Vagina (tissue), 2 donors: ENCODE results near the gene TRIM52. TPM values are rescaled to one million over a fixed set of nuclear protein-coding genes. Genes with fewer than 3 reads are reported as not detected.

ENCODE experiments used
- DNase-seq, 2 donors: peaks; one replicate each; pipeline ENCODE4 v3.0.0-alpha.2; 2017; ENCODE audit errors: extremely low spot score in 2 of 2
- H3K27ac ChIP-seq: fragments of 200-600 bp; sonication (generic); one replicate; pipeline ENCODE4 v1.5.1; 2019
- H3K27me3 ChIP-seq: fragments of 200-600 bp; sonication (generic); one replicate; pipeline ENCODE4 v1.5.1; 2019
- H3K36me3 ChIP-seq, 2 donors: fragments of 200-600 bp; sonication (generic); one replicate each; pipeline ENCODE4 v1.5.1; 2017 to 2019
- H3K4me1 ChIP-seq: fragments of 200-600 bp; sonication (generic); one replicate; pipeline ENCODE4 v1.5.1; 2019
- H3K4me3 ChIP-seq, 2 donors: fragments of 200-600 bp; sonication (generic); 1 replicate in 1 of 2; 2 replicates in 1 of 2; pipeline ENCODE4 v1.5.1; 2016 to 2019
- H3K9me3 ChIP-seq: fragments of 200-600 bp; sonication (generic); one replicate; pipeline ENCODE4 v1.5.1; 2019
- CTCF ChIP-seq, 3 experiments: fragments of 450-650 bp in 2 of 3; fragments of 200-600 bp in 1 of 3; sonication (generic) in 1 of 3; IDR thresholded peaks; one replicate each; pipeline ENCODE4 v1.5.1; 2017 to 2019; ENCODE audit warnings: antibody characterized with exemption in 3 of 3, mild to moderate bottlenecking in 2 of 3, moderate library complexity in 2 of 3
- POLR2A ChIP-seq, 2 donors: fragments of 450-650 bp; IDR thresholded peaks; one replicate each; pipeline ENCODE4 v1.6.1; 2017; ENCODE audit warnings: antibody characterized with exemption in 2 of 2, mild to moderate bottlenecking in 2 of 2, moderate library complexity in 2 of 2
- POLR2AphosphoS5 ChIP-seq, 2 donors: sonication (generic); formaldehyde crosslinking; IDR thresholded peaks; one replicate each; pipeline ENCODE4 v1.9.0; 2017; ENCODE audit warnings: antibody characterized with exemption in 2 of 2, mild to moderate bottlenecking in 2 of 2, low read depth in 1 of 2; ENCODE audit not compliant: insufficient read depth in 1 of 2
- intact Hi-C: fragments of 100-400 bp; cut with DNase I; formaldehyde crosslinking; loops from one replicate; pipeline ENCODE4 v1.15.1; 2023
- total RNA-seq: library from RNA; depleted of rRNA; stranded (reverse); fragments of >200 nt; gene quantifications from one replicate; pipeline ENCODE4 v1.2.3, GENCODE V29; 2016

The TRIM52 gene
- total RNA-seq, 1 donor from 2014 or later = 17.2 TPM

- Histone ChIP-seq H3K27me3 (no peaks in the 10 kb centered on the region), H3K4me1 (peaks cover 15% of the 10 kb centered on the region), H3K9me3 (no peaks in the 10 kb centered on the region), H3K4me3 (no peak overlapping the region), H3K27ac (no peak overlapping the region), H3K36me3 (peaks cover 0 to 7% of the 10 kb centered on the region in 2 donors)
- TF ChIP-seq POLR2AphosphoS5 (IDR thresholded peaks at IDR 0.05; ENCODE audit: insufficient read depth in 1 of 2, low read depth in 1 of 2) (no peak), POLR2A (IDR thresholded peaks at IDR 0.05) (no peak), CTCF (IDR thresholded peaks at IDR 0.05) (no peak)
- DNase-seq = peak in 1 of 2 donors; percentile 79
- intact Hi-C loops = no loop called here
Observed at GRCh38 chr5:181265092-181265671, 4.2 kb upstream of the TRIM52 start.

GRCh38 chr5:181263633-181264032, 2.7 kb upstream of the TRIM52 start:
- Histone ChIP-seq H3K36me3 (peaks cover 0 to 7% of the 10 kb centered on the region in 2 donors), H3K27ac (no peak overlapping the region), H3K4me3 (no peak overlapping the region), H3K4me1 (peaks cover 31% of the 10 kb centered on the region), H3K27me3 (no peaks in the 10 kb centered on the region), H3K9me3 (no peaks in the 10 kb centered on the region)
- no peak for TF ChIP-seq CTCF (IDR thresholded peaks at IDR 0.05)
- no peak for TF ChIP-seq POLR2A (IDR thresholded peaks at IDR 0.05)
- TF ChIP-seq POLR2AphosphoS5 (IDR thresholded peaks at IDR 0.05; ENCODE audit: insufficient read depth in 1 of 2, low read depth in 1 of 2) = no peak
- intact Hi-C loops = no loop called here
- peak in 1 of 2 donors; percentile 56 for DNase-seq

- no peak for TF ChIP-seq CTCF (IDR thresholded peaks at IDR 0.05)
- TF ChIP-seq POLR2AphosphoS5 (IDR thresholded peaks at IDR 0.05; ENCODE audit: insufficient read depth in 1 of 2, low read depth in 1 of 2) = peak in 1 of 2 donors; percentile 83
- no peak for TF ChIP-seq POLR2A (IDR thresholded peaks at IDR 0.05)
- Histone ChIP-seq H3K4me3 (peak overlapping the region; percentile 89 to 99), H3K27ac (peak overlapping the region; percentile 98), H3K4me1 (peaks cover 52% of the 10 kb centered on the region), H3K27me3 (no peaks in the 10 kb centered on the region), H3K9me3 (no peaks in the 10 kb centered on the region), H3K36me3 (peaks cover 0 to 7% of the 10 kb centered on the region in 2 donors)
- intact Hi-C loops = no loop called here
- peak in 1 of 2 donors; percentile 89 for DNase-seq
Observed at GRCh38 chr5:181261320-181262049, 542 bp upstream of the TRIM52 start.

- Histone ChIP-seq H3K4me1 (peaks cover 65% of the 10 kb centered on the region), H3K36me3 (peaks cover 0 to 7% of the 10 kb centered on the region in 2 donors), H3K9me3 (no peaks in the 10 kb centered on the region), H3K27me3 (no peaks in the 10 kb centered on the region), H3K4me3 (peak overlapping the region; percentile 89 to 99), H3K27ac (peak overlapping the region; percentile 98)
- intact Hi-C loops = no loop called here
- TF ChIP-seq POLR2AphosphoS5 (IDR thresholded peaks at IDR 0.05; ENCODE audit: insufficient read depth in 1 of 2, low read depth in 1 of 2) (no peak), CTCF (IDR thresholded peaks at IDR 0.05) (no peak), POLR2A (IDR thresholded peaks at IDR 0.05) (no peak)
- DNase-seq = peak in 1 of 2 donors; percentile 85
Observed at GRCh38 chr5:181259974-181260719, 796 bp downstream of the TRIM52 start.
